Measurements from ENCODE around the gene TSEN15. TPM values are rescaled to one million over a fixed set of nuclear protein-coding genes. Genes with fewer than 3 reads are reported as not detected.

TSEN15 gene
- total RNA-seq, 1 donor from 2014 or later: 14.3 TPM

GRCh38 chr1:184019506-184019905 is 32.0 kb upstream of the TSEN15 start:
- no peaks in the 10 kb centered on the region for H3K27me3 ChIP-seq
- intact Hi-C loops (cut with DNase I): no loop called here
- H3K4me3 ChIP-seq: no peak overlapping the region
- no peaks in the 10 kb centered on the region for H3K9me3 ChIP-seq
- H3K27ac ChIP-seq: no peak overlapping the region
- no peaks in the 10 kb centered on the region for H3K36me3 ChIP-seq
- no peak for TF ChIP-seq CTCF (IDR thresholded peaks at IDR 0.05)
- H3K4me1 ChIP-seq: no peaks in the 10 kb centered on the region
- no peak for DNase-seq (ENCODE audit: low spot score in 2 of 2)

DNA sequence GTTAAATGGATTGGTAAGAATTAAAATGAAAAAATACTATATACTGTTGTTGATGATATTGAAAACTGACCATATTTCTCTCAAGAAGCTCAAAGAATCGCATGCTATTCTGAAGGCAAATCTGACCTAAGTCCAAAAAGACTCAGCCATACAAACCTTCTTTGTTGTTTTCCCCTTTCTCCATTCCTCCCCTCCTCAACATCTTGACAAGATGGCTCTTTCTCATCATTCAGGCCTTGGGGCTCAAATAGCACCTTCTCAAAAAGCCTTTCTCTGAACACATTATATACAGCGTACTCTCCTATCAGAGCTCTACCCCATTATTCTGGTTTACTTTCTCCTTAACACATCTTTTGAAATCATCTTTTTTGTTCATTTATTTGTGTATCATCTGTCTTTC is 31.2 kb upstream of the TSEN15 start:
- no peak for DNase-seq (ENCODE audit: low spot score in 2 of 2)
- Histone ChIP-seq H3K36me3 (no peaks in the 10 kb centered on the region), H3K9me3 (no peaks in the 10 kb centered on the region), H3K4me1 (no peaks in the 10 kb centered on the region), H3K27me3 (no peaks in the 10 kb centered on the region), H3K4me3 (no peak overlapping the region), H3K27ac (no peak overlapping the region)
- intact Hi-C loops (cut with DNase I): no loop called here
- no peak for TF ChIP-seq CTCF (IDR thresholded peaks at IDR 0.05)

GRCh38 chr1:184020855-184021254 is 30.7 kb upstream of the TSEN15 start:
- Histone ChIP-seq H3K4me3 (no peak overlapping the region), H3K27me3 (no peaks in the 10 kb centered on the region), H3K36me3 (no peaks in the 10 kb centered on the region), H3K27ac (no peak overlapping the region), H3K4me1 (no peaks in the 10 kb centered on the region), H3K9me3 (no peaks in the 10 kb centered on the region)
- no peak for TF ChIP-seq CTCF (IDR thresholded peaks at IDR 0.05)
- DNase-seq (ENCODE audit: low spot score in 2 of 2): no peak
- intact Hi-C loops (cut with DNase I): no loop called here

DNA sequence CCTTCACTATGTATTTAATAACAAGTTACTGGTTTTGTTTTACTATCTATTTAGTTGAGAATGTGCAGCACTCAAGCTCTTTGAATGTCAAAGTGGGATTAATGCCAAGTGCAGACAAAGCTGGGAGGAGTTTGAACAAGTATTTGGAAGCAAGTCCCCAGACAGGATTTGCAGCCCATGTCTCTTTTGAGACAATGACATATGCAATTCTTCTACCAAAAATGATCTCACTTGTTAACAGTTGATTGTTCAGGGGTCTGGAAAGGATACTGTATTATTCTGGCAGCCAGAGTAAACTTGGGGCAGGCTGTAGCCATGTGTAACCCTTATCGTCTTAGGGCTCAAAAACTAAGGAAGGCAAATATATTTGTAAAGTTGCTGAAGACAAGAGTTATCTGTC is 29.8 kb upstream of the TSEN15 start:
- H3K27me3 ChIP-seq: no peaks in the 10 kb centered on the region
- intact Hi-C loops (cut with DNase I): no loop called here
- H3K36me3 ChIP-seq: no peaks in the 10 kb centered on the region
- no peaks in the 10 kb centered on the region for H3K9me3 ChIP-seq
- no peak overlapping the region for H3K4me3 ChIP-seq
- DNase-seq (ENCODE audit: low spot score in 2 of 2): no peak
- H3K27ac ChIP-seq: no peak overlapping the region
- no peak for TF ChIP-seq CTCF (IDR thresholded peaks at IDR 0.05)
- no peaks in the 10 kb centered on the region for H3K4me1 ChIP-seq

GRCh38 chr1:184022668-184023067 is 28.9 kb upstream of the TSEN15 start:
- DNase-seq (ENCODE audit: low spot score in 2 of 2): no peak
- H3K9me3 ChIP-seq: no peaks in the 10 kb centered on the region
- H3K27ac ChIP-seq: no peak overlapping the region
- no peak for TF ChIP-seq CTCF (IDR thresholded peaks at IDR 0.05)
- H3K36me3 ChIP-seq: no peaks in the 10 kb centered on the region
- H3K4me3 ChIP-seq: no peak overlapping the region
- no peaks in the 10 kb centered on the region for H3K4me1 ChIP-seq
- no peaks in the 10 kb centered on the region for H3K27me3 ChIP-seq
- intact Hi-C loops (cut with DNase I): no loop called here

DNA sequence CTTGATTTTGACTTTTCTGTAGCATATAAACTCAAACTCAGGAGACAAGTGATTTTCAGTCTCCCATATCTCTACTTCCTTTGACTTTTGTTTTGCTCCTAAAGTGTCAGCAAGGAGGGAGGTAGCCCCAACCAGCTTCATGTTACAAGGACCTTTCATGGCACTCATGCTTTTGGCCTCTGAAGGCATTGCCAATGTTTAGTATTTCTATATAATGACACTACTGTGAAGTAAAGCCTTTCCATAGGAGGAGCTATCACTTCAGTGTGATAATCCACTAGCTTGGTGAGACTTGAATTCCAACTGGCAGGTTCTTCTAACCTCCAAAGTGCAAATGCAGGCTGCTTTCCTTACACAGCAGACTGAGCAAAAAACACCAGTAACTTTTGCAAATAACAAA is 28.4 kb upstream of the TSEN15 start:
- Histone ChIP-seq H3K4me1 (no peaks in the 10 kb centered on the region), H3K27ac (no peak overlapping the region), H3K36me3 (no peaks in the 10 kb centered on the region), H3K9me3 (no peaks in the 10 kb centered on the region), H3K4me3 (no peak overlapping the region), H3K27me3 (no peaks in the 10 kb centered on the region)
- intact Hi-C loops (cut with DNase I): no loop called here
- no peak for TF ChIP-seq CTCF (IDR thresholded peaks at IDR 0.05)
- DNase-seq (ENCODE audit: low spot score in 2 of 2): no peak
